GM21717 (cell line): ENCODE measurements around the gene ATP5MC2.

Source experiments
- ATAC-seq: cut with Tn5 transposase; IDR thresholded peaks from one replicate; pipeline ENCODE4 v1.9.1; 2021; ENCODE audit warnings: mild to moderate bottlenecking, moderate library complexity; ENCODE audit not compliant: unreplicated experiment

Gene ATP5MC2

GRCh38 chr12:53616950-53617349, 58.9 kb downstream of the ATP5MC2 start:
- ATAC-seq = no peak
